ENCODE results near the gene NOS3. TPM values are rescaled to one million over a fixed set of nuclear protein-coding genes. Genes with fewer than 3 reads are reported as not detected.

NOS3 gene
- polyA plus RNA-seq, 1 donor, result 8.7 TPM

- no peak for DNase-seq
Observed at GRCh38 chr7:150951521-150951920, 39.3 kb upstream of the NOS3 start.

GRCh38 chr7:150952331-150953050 is 38.3 kb upstream of the NOS3 start:
- no peak for DNase-seq

GRCh38 chr7:150953061-150953997 is 37.5 kb upstream of the NOS3 start:
- DNase-seq, result no peak

- DNase-seq, result no peak
Observed at GRCh38 chr7:150954201-150954985, 36.4 kb upstream of the NOS3 start.

GRCh38 chr7:150954986-150955518 is 35.8 kb upstream of the NOS3 start:
- DNase-seq, result no peak

- no peak for DNase-seq
Observed at GRCh38 chr7:150955519-150956394, 35.1 kb upstream of the NOS3 start.

- DNase-seq, result no peak
Observed at GRCh38 chr7:150956395-150957132, 34.3 kb upstream of the NOS3 start.

GRCh38 chr7:150957133-150958020 is 33.4 kb upstream of the NOS3 start:
- DNase-seq, result no peak

GRCh38 chr7:150958062-150958552 is 32.7 kb upstream of the NOS3 start:
- DNase-seq, result no peak

- no peak for DNase-seq
Observed at GRCh38 chr7:150958597-150958996, 32.2 kb upstream of the NOS3 start.

GRCh38 chr7:150959081-150959480 is 31.7 kb upstream of the NOS3 start:
- no peak for DNase-seq

GRCh38 chr7:150959739-150960734 is 30.8 kb upstream of the NOS3 start:
- DNase-seq, result no peak

GRCh38 chr7:150961510-150962289 is 29.1 kb upstream of the NOS3 start:
- DNase-seq, result no peak

- DNase-seq, result no peak
Observed at GRCh38 chr7:150962290-150962552, 28.6 kb upstream of the NOS3 start.

- no peak for DNase-seq
Observed at GRCh38 chr7:150962553-150963399, 28.0 kb upstream of the NOS3 start.
